A673 (cell line): Measurements from ENCODE around the gene ATP6V0C. TPM values are rescaled to one million over a fixed set of nuclear protein-coding genes. Genes with fewer than 3 reads are reported as not detected.

Source experiments
- BruUV-seq: library from RNA; stranded (reverse); fragments of 400-500 nt; replicated peaks from 2 replicates; lab custom pipeline; 2021; lab: Mats Ljungman, UMichigan
- CTCF ChIA-PET: fragments of 300-600 bp; sonication (Branson Sonifier 250); formaldehyde crosslinking; loops from one replicate; lab custom pipeline; 2022; ENCODE audit warnings: antibody characterized with exemption; lab: Charles Lee
- POLR2A ChIA-PET: fragments of 300-600 bp; sonication (Branson Sonifier 250); formaldehyde crosslinking; loops from one replicate; lab custom pipeline; 2022; ENCODE audit warnings: antibody characterized with exemption; ENCODE audit not compliant: low non-redundant PET; lab: Charles Lee
- DNase-seq: peaks from one replicate; pipeline ENCODE4 v3.0.0-alpha.2; 2015; ENCODE audit warnings: low spot score
- H3K27ac ChIP-seq: fragments of 200-600 bp; sonication (generic); 2 replicates; pipeline ENCODE4 v1.5.1; 2016; ENCODE audit warnings: mixed run types, low read depth, mild to moderate bottlenecking, mixed read lengths, antibody characterized with exemption, low read length; ENCODE audit not compliant: poor library complexity, severe bottlenecking
- H3K27me3 ChIP-seq: fragments of 200-600 bp; sonication (generic); replicated peaks from 2 replicates; pipeline ENCODE4 v1.6.1; 2017; ENCODE audit warnings: mixed run types, low read depth, mild to moderate bottlenecking, mixed read lengths, antibody characterized with exemption, low read length; ENCODE audit not compliant: insufficient read depth, poor library complexity
- H3K36me3 ChIP-seq: fragments of 200-600 bp; sonication (generic); 2 replicates; pipeline ENCODE4 v1.6.1; 2016; ENCODE audit warnings: mixed run types, mild to moderate bottlenecking, mixed read lengths, antibody characterized with exemption, low read length; ENCODE audit not compliant: insufficient read depth, poor library complexity, severe bottlenecking
- H3K4me1 ChIP-seq: fragments of 200-600 bp; sonication (generic); 2 replicates; pipeline ENCODE4 v1.6.1; 2017; ENCODE audit warnings: mixed run types, mild to moderate bottlenecking, mixed read lengths, antibody characterized with exemption, low read length; ENCODE audit not compliant: insufficient read depth, poor library complexity, severe bottlenecking
- H3K4me3 ChIP-seq: fragments of 200-600 bp; sonication (generic); 2 replicates; pipeline ENCODE4 v1.5.1; 2016; ENCODE audit warnings: low read depth, mixed run types, mild to moderate bottlenecking, mixed read lengths, low read length; ENCODE audit not compliant: poor library complexity, severe bottlenecking
- H3K9me3 ChIP-seq: fragments of 200-600 bp; sonication (generic); 2 replicates; pipeline ENCODE4 v1.6.1; 2016; ENCODE audit warnings: mixed run types, low read depth, mild to moderate bottlenecking, mixed read lengths, antibody characterized with exemption, low read length; ENCODE audit not compliant: poor library complexity, severe bottlenecking
- CTCF ChIP-seq: fragments of 300-800, 200-600 bp; sonication (generic); conservative IDR thresholded peaks from 2 replicates; pipeline ENCODE4 v1.5.1; 2017; ENCODE audit warnings: low read depth, mild to moderate bottlenecking, antibody characterized with exemption, low read length, moderate library complexity, mixed read lengths
- EZH2 ChIP-seq: fragments of 200-600 bp; sonication (generic); IDR thresholded peaks from 2 replicates; pipeline ENCODE4 v1.6.1; 2017; ENCODE audit warnings: borderline replicate concordance, low read depth, mild to moderate bottlenecking, mixed read lengths, antibody characterized with exemption, low read length; ENCODE audit not compliant: poor library complexity, severe bottlenecking
- intact Hi-C: fragments of 100-400 bp; cut with micrococcal nuclease; formaldehyde crosslinking; loops from one replicate; pipeline ENCODE4 v1.10.0; 2022; ENCODE audit not compliant: unreplicated experiment
- total RNA-seq: library from RNA; stranded (reverse); gene quantifications from 2 replicates; pipeline ENCODE4 v1.2.3, GENCODE V29; 2021

Gene ATP6V0C
- total RNA-seq, 1 experiment from 2014 or later, result 252 TPM

- peaks cover 8% of the 10 kb centered on the region for H3K4me1 ChIP-seq
- peaks cover 21% of the 10 kb centered on the region for H3K36me3 ChIP-seq
- no TSS peak for BruUV-seq
- ChIA-PET POLR2A (no interaction called here), CTCF (interaction anchor here (0.5 kb wide), 1 partner anchor 502 kb away, joined by 3 read pairs; no protein-coding TSS in a partner anchor)
- H3K4me3 ChIP-seq, result no peak overlapping the region
- no peak overlapping the region for H3K27ac ChIP-seq
- H3K9me3 ChIP-seq, result no peaks in the 10 kb centered on the region
- intact Hi-C loops, result no loop called here
- no peaks in the 10 kb centered on the region for H3K27me3 ChIP-seq
- no peak for TF ChIP-seq CTCF
- no peak for TF ChIP-seq EZH2
- DNase-seq, result no peak
Measured at GRCh38 chr16:2524339-2524938, 10.7 kb downstream of the ATP6V0C start.

GRCh38 chr16:2526135-2526534 lies 12.4 kb downstream of the ATP6V0C start:
- no peaks in the 10 kb centered on the region for H3K27me3 ChIP-seq
- H3K27ac ChIP-seq, result no peak overlapping the region
- ChIA-PET POLR2A (no interaction called here), CTCF (no interaction called here)
- intact Hi-C loops, result no loop called here
- no TSS peak for BruUV-seq
- peaks cover 19% of the 10 kb centered on the region for H3K36me3 ChIP-seq
- DNase-seq, result no peak
- no peaks in the 10 kb centered on the region for H3K9me3 ChIP-seq
- peaks cover 5% of the 10 kb centered on the region for H3K4me1 ChIP-seq
- no peak for TF ChIP-seq EZH2
- no peak overlapping the region for H3K4me3 ChIP-seq

- no peak for TF ChIP-seq EZH2
- no peak for TF ChIP-seq CTCF
- Histone ChIP-seq H3K27me3 (no peaks in the 10 kb centered on the region), H3K4me3 (no peak overlapping the region), H3K27ac (no peak overlapping the region), H3K36me3 (peaks cover 19% of the 10 kb centered on the region), H3K9me3 (no peaks in the 10 kb centered on the region), H3K4me1 (peaks cover 5% of the 10 kb centered on the region)
- CTCF ChIA-PET, result no interaction called here
- BruUV-seq, result no TSS peak
- POLR2A ChIA-PET, result no interaction called here
- intact Hi-C loops, result no loop called here
- no peak for DNase-seq
Measured at GRCh38 chr16:2527071-2527783, 13.5 kb downstream of the ATP6V0C start.
